HepG2 (cell line): Measurements from ENCODE around the gene MBD2. TPM values are rescaled to one million over a fixed set of nuclear protein-coding genes. Genes with fewer than 3 reads are reported as not detected.

Source experiments
- ATAC-seq: fragments of 200-7000 bp; cut with Tn5 transposase; 3 replicates; pipeline ENCODE4 v1.9.1; 2020; ENCODE audit warnings: mild to moderate bottlenecking, moderate library complexity
- BruUV-seq: library from RNA; stranded (reverse); fragments of 400-500 nt; replicated peaks from 2 replicates; lab custom pipeline; 2021; lab: Mats Ljungman, UMichigan
- CTCF ChIA-PET: fragments of 300-600 bp; formaldehyde crosslinking; extraction: SDS; loops from one replicate; lab custom pipeline; 2021; ENCODE audit warnings: low total read pairs, inconsistent platforms, low intra/inter-chr PET ratio; lab: Yijun Ruan, JAX
- POLR2A ChIA-PET: fragments of 350-600 bp; sonication (Branson Sonifier 250); formaldehyde crosslinking; loops from one replicate; lab custom pipeline; 2020; ENCODE audit warnings: antibody characterized with exemption, inconsistent platforms; lab: Yijun Ruan, JAX
- DNase-seq: peaks from one replicate; pipeline ENCODE4 v3.0.0-alpha.2; 2015; ENCODE audit warnings: low spot score
- FAIRE-seq: peaks from 3 replicates; lab custom pipeline; 2011; peaks lifted over from hg19 to GRCh38; lab: Jason Lieb, UNC
- H2AFZ ChIP-seq: one replicate; pipeline ENCODE4 v1.6.1; 2011; ENCODE audit warnings: low read length, inconsistent platforms
- H3K27ac ChIP-seq: fragments of 300-600 bp; 3 replicates; pipeline ENCODE4 v1.8.0; 2011; ENCODE audit warnings: mixed run types, mild to moderate bottlenecking, mixed read lengths, low read length, inconsistent platforms; ENCODE audit not compliant: insufficient read depth; ENCODE audit errors: extremely low read length
- H3K27me3 ChIP-seq, 2 experiments: fragments of 200-600 bp in 1 of 2; 2 replicates in 1 of 2; 3 replicates in 1 of 2; pipeline versions ENCODE4 v1.6.0 to v1.8.0; 2011; ENCODE audit warnings: low read length in 2 of 2, mild to moderate bottlenecking in 2 of 2, moderate library complexity in 2 of 2, inconsistent platforms in 1 of 2; ENCODE audit not compliant: insufficient read depth in 2 of 2, control insufficient read depth in 1 of 2
- H3K36me3 ChIP-seq, 2 experiments: fragments of 200-600 bp in 1 of 2; replicated peaks in 1 of 2; 2 replicates in 1 of 2; 3 replicates in 1 of 2; pipeline versions ENCODE4 v1.5.1 to v1.8.0; 2011; ENCODE audit warnings: low read length in 2 of 2, inconsistent platforms in 1 of 2; ENCODE audit not compliant: insufficient read depth in 2 of 2, control insufficient read depth in 1 of 2
- H3K4me1 ChIP-seq: 2 replicates; pipeline ENCODE4 v1.5.1; 2012; ENCODE audit warnings: low read length, inconsistent platforms; ENCODE audit not compliant: insufficient read depth
- H3K4me2 ChIP-seq: 2 replicates; pipeline ENCODE4 v1.6.0; 2011; ENCODE audit warnings: low read depth, low read length, inconsistent platforms
- H3K4me3 ChIP-seq, 3 experiments: fragments of 200-600 bp in 1 of 3; sonication (generic), shearing (Covaris generic) in 1 of 3; replicated peaks in 1 of 3; 2 replicates each; pipeline ENCODE4 v1.5.1; 2011 to 2016; ENCODE audit warnings: low read length in 3 of 3, inconsistent platforms in 2 of 3, low read depth in 2 of 3, mild to moderate bottlenecking in 2 of 3, control low read depth in 1 of 3, mixed read lengths in 1 of 3; ENCODE audit not compliant: insufficient read depth in 1 of 3
- H3K79me2 ChIP-seq: one replicate; pipeline ENCODE4 v1.6.1; 2011; ENCODE audit warnings: low read length, inconsistent platforms; ENCODE audit not compliant: insufficient read depth
- H3K9ac ChIP-seq: 2 replicates; pipeline ENCODE4 v1.6.0; 2011; ENCODE audit warnings: mild to moderate bottlenecking, low read depth, low read length, inconsistent platforms; ENCODE audit not compliant: insufficient read depth
- H3K9me3 ChIP-seq: 2 replicates; pipeline ENCODE4 v1.5.1; 2012; ENCODE audit warnings: mild to moderate bottlenecking, low read length
- H4K20me1 ChIP-seq: 2 replicates; pipeline ENCODE4 v1.6.0; 2011; ENCODE audit warnings: inconsistent platforms, mild to moderate bottlenecking, low read length, moderate library complexity; ENCODE audit not compliant: insufficient read depth
- CSRNP1 ChIP-seq: sonication (generic); formaldehyde crosslinking; IDR thresholded peaks from 2 replicates; pipeline ENCODE4 v1.8.1; 2023; ENCODE audit warnings: mild to moderate bottlenecking, missing genetic modification reagents
- DMAP1 ChIP-seq: IDR thresholded peaks from 2 replicates; pipeline ENCODE4 v1.6.1; 2016
- KAT8 ChIP-seq: IDR thresholded peaks from 2 replicates; pipeline ENCODE4 v1.6.1; 2016; ENCODE audit warnings: missing genetic modification reagents, missing compliant biosample characterization
- PHF8 ChIP-seq: sonication (generic); formaldehyde crosslinking; IDR thresholded peaks from 2 replicates; pipeline ENCODE4 v1.5.0; 2020; ENCODE audit warnings: missing genetic modification reagents
- SOX13 ChIP-seq, 3 experiments: fragments of 450-650 bp in 1 of 3; sonication (generic) in 1 of 3; formaldehyde crosslinking in 1 of 3; IDR thresholded peaks in 2 of 3; conservative IDR thresholded peaks in 1 of 3; 2 replicates each; pipeline versions ENCODE4 v1.5.0 to v1.6.1; 2016 to 2020; ENCODE audit warnings: antibody characterized with exemption in 1 of 3, mild to moderate bottlenecking in 1 of 3, missing compliant biosample characterization in 1 of 3, missing genetic modification reagents in 1 of 3, moderate library complexity in 1 of 3
- SP5 ChIP-seq: IDR thresholded peaks from 2 replicates; pipeline ENCODE4 v1.6.1; 2016; ENCODE audit warnings: low read depth, borderline replicate concordance
- U2AF2 ChIP-seq: fragments of 200-400 bp; formaldehyde crosslinking; IDR thresholded peaks from 2 replicates; pipeline ENCODE4 v1.6.1; 2017; ENCODE audit warnings: low read depth, mild to moderate bottlenecking, low read length
- ZFP36L2 ChIP-seq: sonication (generic); formaldehyde crosslinking; IDR thresholded peaks from 2 replicates; pipeline ENCODE4 v1.4.0; 2020; ENCODE audit warnings: missing genetic modification reagents
- ZNF329 ChIP-seq: sonication (generic); formaldehyde crosslinking; IDR thresholded peaks from 2 replicates; pipeline ENCODE4 v1.9.0; 2021; ENCODE audit warnings: low read depth, mild to moderate bottlenecking, missing genetic modification reagents
- ZNF343 ChIP-seq: sonication (generic); formaldehyde crosslinking; IDR thresholded peaks from 2 replicates; pipeline ENCODE4 v1.4.0; 2020; ENCODE audit warnings: mild to moderate bottlenecking, missing genetic modification reagents
- WGBS: methylation state at CpG from one replicate; pipeline ENCODE4 v1.1.6; 2017; ENCODE audit warnings: low lambda C conversion rate; 5-methylcytosine and 5-hydroxymethylcytosine counted together
- in situ Hi-C: cut with HindIII; loops from 2 replicates; pipeline ENCODE4 v1.10.0; 2017; ENCODE audit warnings: low pct_unique_long_range_greater_than_20kb; ENCODE audit not compliant: extremely low pct_ligation_motif_present
- intact Hi-C: fragments of 100-400 bp; cut with micrococcal nuclease; formaldehyde crosslinking; loops from one replicate; pipeline ENCODE4 v1.10.0; 2022; ENCODE audit not compliant: unreplicated experiment
- polyA plus RNA-seq, 8 experiments: library from polyadenylated mRNA; depleted of rRNA in 3 of 8; stranded (reverse) in 7 of 8; unstranded in 1 of 8; fragments of >200 nt; fragmentation: Illumina TruSeq in 4 of 8; extraction: Trizol in 4 of 8; gene quantifications; 2 replicates each; pipeline versions ENCODE4 v1.2.1 to v1.2.3, GENCODE V29; 2011 to 2016; ENCODE audit warnings: low read depth in 4 of 8, missing spikeins in 1 of 8, mixed read lengths in 1 of 8; ENCODE audit not compliant: insufficient read depth in 1 of 8
- total RNA-seq, 5 experiments: library from RNA; depleted of rRNA; stranded (reverse); fragments of >200 nt; fragmentation: Illumina TruSeq; extraction: Trizol; gene quantifications; 2 replicates each; pipeline ENCODE4 v1.2.3, GENCODE V29; 2016; ENCODE audit warnings: low read depth in 1 of 5
- TF ChIP-seq, protein P1 (sequence below): sonication (generic); formaldehyde crosslinking; IDR thresholded peaks from 2 replicates; pipeline ENCODE4 v1.4.0; 2020; ENCODE audit warnings: missing genetic modification reagents

MBD2 gene
- total and polyA plus RNA-seq, 2 of the 13 experiments (the other 11 are each of a cell fraction or from before 2014, with no cell fraction given), result 19.1 to 38.5 TPM

GRCh38 chr18:54154231-54154630 is 70.2 kb downstream of the MBD2 start:
- H3K79me2 ChIP-seq, result no peaks in the 10 kb centered on the region
- TF ChIP-seq PHF8 (CRISPR knock-in tag) (no peak), U2AF2 (no peak), KAT8 (CRISPR knock-in tag) (no peak), DMAP1 (CRISPR knock-in tag) (no peak), ZFP36L2 (CRISPR knock-in tag) (no peak), ZNF343 (no peak), ZNF329 (CRISPR knock-in tag) (no peak), SOX13 (IDR thresholded peaks at IDR 0.05) (no peak), SOX13 (CRISPR knock-in tag; conservative IDR thresholded peaks at IDR 0.05 in 1 of 2, IDR thresholded peaks at IDR 0.05 in 1 of 2) (no peak), SP5 (CRISPR knock-in tag) (no peak), CSRNP1 (no peak)
- TF ChIP-seq, protein P1, sequence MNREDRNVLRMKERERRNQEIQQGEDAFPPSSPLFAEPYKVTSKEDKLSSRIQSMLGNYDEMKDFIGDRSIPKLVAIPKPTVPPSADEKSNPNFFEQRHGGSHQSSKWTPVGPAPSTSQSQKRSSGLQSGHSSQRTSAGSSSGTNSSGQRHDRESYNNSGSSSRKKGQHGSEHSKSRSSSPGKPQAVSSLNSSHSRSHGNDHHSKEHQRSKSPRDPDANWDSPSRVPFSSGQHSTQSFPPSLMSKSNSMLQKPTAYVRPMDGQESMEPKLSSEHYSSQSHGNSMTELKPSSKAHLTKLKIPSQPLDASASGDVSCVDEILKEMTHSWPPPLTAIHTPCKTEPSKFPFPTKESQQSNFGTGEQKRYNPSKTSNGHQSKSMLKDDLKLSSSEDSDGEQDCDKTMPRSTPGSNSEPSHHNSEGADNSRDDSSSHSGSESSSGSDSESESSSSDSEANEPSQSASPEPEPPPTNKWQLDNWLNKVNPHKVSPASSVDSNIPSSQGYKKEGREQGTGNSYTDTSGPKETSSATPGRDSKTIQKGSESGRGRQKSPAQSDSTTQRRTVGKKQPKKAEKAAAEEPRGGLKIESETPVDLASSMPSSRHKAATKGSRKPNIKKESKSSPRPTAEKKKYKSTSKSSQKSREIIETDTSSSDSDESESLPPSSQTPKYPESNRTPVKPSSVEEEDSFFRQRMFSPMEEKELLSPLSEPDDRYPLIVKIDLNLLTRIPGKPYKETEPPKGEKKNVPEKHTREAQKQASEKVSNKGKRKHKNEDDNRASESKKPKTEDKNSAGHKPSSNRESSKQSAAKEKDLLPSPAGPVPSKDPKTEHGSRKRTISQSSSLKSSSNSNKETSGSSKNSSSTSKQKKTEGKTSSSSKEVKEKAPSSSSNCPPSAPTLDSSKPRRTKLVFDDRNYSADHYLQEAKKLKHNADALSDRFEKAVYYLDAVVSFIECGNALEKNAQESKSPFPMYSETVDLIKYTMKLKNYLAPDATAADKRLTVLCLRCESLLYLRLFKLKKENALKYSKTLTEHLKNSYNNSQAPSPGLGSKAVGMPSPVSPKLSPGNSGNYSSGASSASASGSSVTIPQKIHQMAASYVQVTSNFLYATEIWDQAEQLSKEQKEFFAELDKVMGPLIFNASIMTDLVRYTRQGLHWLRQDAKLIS (CRISPR knock-in tag), result no peak
- no peak overlapping the region for H3K4me3 ChIP-seq
- in situ Hi-C loops, result no loop called here
- no peaks in the 10 kb centered on the region for H4K20me1 ChIP-seq
- ATAC-seq (no peak), FAIRE-seq (no peak), DNase-seq (no peak)
- 97% methylated on average over 4 of the region's 4 CpGs for WGBS
- no peak overlapping the region for H3K4me2 ChIP-seq
- no peak overlapping the region for H3K9ac ChIP-seq
- POLR2A ChIA-PET, result no interaction called here
- no peaks in the 10 kb centered on the region for H3K4me1 ChIP-seq
- H2AFZ ChIP-seq, result no peak overlapping the region
- CTCF ChIA-PET, result no interaction called here
- no peaks in the 10 kb centered on the region for H3K27me3 ChIP-seq
- H3K9me3 ChIP-seq, result no peaks in the 10 kb centered on the region
- no peak overlapping the region for H3K27ac ChIP-seq
- intact Hi-C loops, result no loop called here
- no TSS peak for BruUV-seq
- peaks cover 7 to 24% of the 10 kb centered on the region in 2 experiments; a peak in 4 of 5 replicates for H3K36me3 ChIP-seq
